Dendritic cell treated with granulocyte-macrophage colony-stimulating factor and Interleukin-4, amounts not matched to agents 40 ng/mL and 50 ng/mL, for 4 days (primary cell): Measurements from ENCODE around the gene SLC26A4.

Experiments
- H3K27ac Mint-ChIP-seq: one replicate; pipeline ENCODE4 v1.8.0; 2022; ENCODE audit warnings: mild to moderate bottlenecking, mixed read lengths
- H3K27me3 Mint-ChIP-seq: one replicate; pipeline ENCODE4 v1.8.0; 2022; ENCODE audit warnings: mild to moderate bottlenecking, mixed read lengths
- H3K36me3 Mint-ChIP-seq: one replicate; pipeline ENCODE4 v1.8.0; 2022; ENCODE audit warnings: low read depth, mixed read lengths
- H3K4me1 Mint-ChIP-seq: one replicate; pipeline ENCODE4 v1.8.0; 2022; ENCODE audit warnings: low read depth, mixed read lengths
- H3K4me3 Mint-ChIP-seq: one replicate; pipeline ENCODE4 v1.8.0; 2022; ENCODE audit warnings: mild to moderate bottlenecking, moderate library complexity, mixed read lengths
- H3K9me3 Mint-ChIP-seq: one replicate; pipeline ENCODE4 v1.8.0; 2022; ENCODE audit warnings: mixed read lengths
- intact Hi-C: fragments of 100-400 bp; cut with micrococcal nuclease; formaldehyde crosslinking; loops from one replicate; pipeline ENCODE4 v1.15.0; 2022

SLC26A4 gene

DNA sequence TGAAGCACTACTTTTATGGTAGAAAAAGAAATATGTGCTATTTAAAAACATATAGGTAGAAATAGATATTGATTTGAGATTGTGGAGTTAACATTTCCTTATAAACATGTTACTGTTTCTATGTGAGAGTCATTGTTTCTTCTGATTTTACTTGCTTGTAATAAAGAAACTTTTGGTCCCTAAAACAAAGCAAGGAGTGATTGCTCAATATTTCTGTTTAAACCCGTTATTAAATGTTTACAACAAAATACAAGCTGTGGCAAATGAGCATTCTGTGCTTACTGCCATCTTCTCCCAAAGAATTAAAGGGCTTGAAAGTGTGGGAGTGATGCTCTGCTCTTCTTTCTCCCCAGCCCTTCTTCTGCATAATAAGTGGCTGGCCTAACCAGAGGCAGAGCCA, 60.7 kb downstream of the SLC26A4 start:
- Mint-ChIP-seq H3K9me3 (no peaks in the 10 kb centered on the region), H3K27ac (no peak overlapping the region), H3K4me1 (no peaks in the 10 kb centered on the region), H3K27me3 (peaks cover 3% of the 10 kb centered on the region), H3K36me3 (no peaks in the 10 kb centered on the region), H3K4me3 (no peak overlapping the region)
- intact Hi-C loops, result no loop called here

DNA sequence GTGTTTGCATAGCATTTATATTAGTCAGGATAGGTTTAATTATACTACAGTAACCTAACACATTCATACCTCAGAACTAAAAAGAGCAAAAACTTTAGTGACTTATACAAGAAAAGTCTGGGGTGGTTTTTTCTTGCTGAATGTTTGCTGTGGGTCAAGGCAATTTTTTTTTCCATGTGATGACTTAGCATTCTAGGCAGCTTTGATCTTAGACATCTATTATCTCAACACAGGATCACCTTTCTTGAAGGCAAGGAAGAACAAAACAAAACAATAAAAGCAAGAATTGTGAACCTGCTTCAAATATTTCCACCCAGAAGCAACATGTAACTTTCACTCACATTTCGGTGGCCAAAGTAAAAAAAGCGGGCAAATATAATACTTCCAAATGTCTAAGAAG, 62.6 kb downstream of the SLC26A4 start:
- intact Hi-C loops, result no loop called here
- H3K36me3 Mint-ChIP-seq, result no peaks in the 10 kb centered on the region
- H3K27ac Mint-ChIP-seq, result no peak overlapping the region
- no peaks in the 10 kb centered on the region for H3K4me1 Mint-ChIP-seq
- no peaks in the 10 kb centered on the region for H3K9me3 Mint-ChIP-seq
- no peak overlapping the region for H3K4me3 Mint-ChIP-seq
- H3K27me3 Mint-ChIP-seq, result peaks cover 8% of the 10 kb centered on the region

- intact Hi-C loops, result loop anchor here (1.0 kb wide), 1 partner anchor 262 kb away; no protein-coding TSS in a partner anchor
- Mint-ChIP-seq H3K4me1 (no peaks in the 10 kb centered on the region), H3K27me3 (peaks cover 7% of the 10 kb centered on the region), H3K27ac (no peak overlapping the region), H3K4me3 (no peak overlapping the region), H3K9me3 (no peaks in the 10 kb centered on the region), H3K36me3 (no peaks in the 10 kb centered on the region)
These were observed 64.6 kb downstream of the SLC26A4 start for GRCh38 chr7:107725138-107725740.

- no peaks in the 10 kb centered on the region for H3K4me1 Mint-ChIP-seq
- no peak overlapping the region for H3K27ac Mint-ChIP-seq
- no peaks in the 10 kb centered on the region for H3K9me3 Mint-ChIP-seq
- intact Hi-C loops, result no loop called here
- no peak overlapping the region for H3K4me3 Mint-ChIP-seq
- no peaks in the 10 kb centered on the region for H3K36me3 Mint-ChIP-seq
- peaks cover 7% of the 10 kb centered on the region for H3K27me3 Mint-ChIP-seq
These were observed 65.9 kb downstream of the SLC26A4 start for GRCh38 chr7:107726356-107727130.

GRCh38 chr7:107728276-107728675, 67.6 kb downstream of the SLC26A4 start:
- Mint-ChIP-seq H3K4me1 (no peaks in the 10 kb centered on the region), H3K27me3 (peaks cover 7% of the 10 kb centered on the region), H3K9me3 (peaks cover 3% of the 10 kb centered on the region), H3K36me3 (no peaks in the 10 kb centered on the region), H3K27ac (no peak overlapping the region), H3K4me3 (no peak overlapping the region)
- intact Hi-C loops, result no loop called here

DNA sequence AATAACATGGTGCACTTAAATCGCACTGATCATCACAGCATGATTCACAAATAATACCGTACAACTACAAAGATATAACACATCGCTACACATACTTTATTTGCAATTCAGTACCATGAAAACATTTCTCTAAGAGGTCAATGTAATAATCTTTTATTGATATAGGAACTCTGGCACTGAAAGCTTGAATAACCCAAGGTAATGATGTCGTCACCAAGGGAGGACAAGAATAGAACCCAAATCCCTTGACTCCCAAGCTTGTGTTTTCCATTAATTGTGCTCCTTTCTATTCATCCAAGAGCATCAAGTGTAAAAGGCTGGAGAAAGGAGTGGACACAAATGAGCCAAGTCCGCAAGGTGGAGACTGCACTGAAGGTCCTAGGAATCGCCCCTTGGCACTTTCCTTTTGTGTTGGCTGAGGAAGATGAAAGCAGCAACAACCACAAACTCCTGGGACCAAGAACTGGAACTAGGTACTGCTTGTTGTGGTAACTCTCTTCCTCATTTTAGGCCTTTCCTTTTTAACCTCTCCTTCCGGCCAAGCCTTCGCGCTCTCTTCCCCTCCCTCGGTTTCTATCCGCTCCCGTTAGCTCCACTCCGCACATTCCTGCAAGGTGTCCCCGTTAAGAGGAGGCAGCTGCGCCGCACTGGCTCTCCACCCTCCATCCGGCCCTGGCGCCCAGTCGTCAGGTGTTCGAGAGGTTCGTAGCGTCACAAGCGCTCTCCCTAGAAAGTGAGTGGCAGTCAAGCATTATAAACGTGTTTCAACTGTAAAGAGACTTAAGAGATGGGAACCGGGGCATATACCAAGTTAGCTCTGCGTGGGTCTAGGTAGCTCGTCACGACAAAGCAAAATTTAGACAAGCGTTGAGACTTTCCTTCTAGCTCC, 82.3 kb downstream of the SLC26A4 start:
- H3K27me3 Mint-ChIP-seq, result no peaks in the 10 kb centered on the region
- H3K9me3 Mint-ChIP-seq, result no peaks in the 10 kb centered on the region
- H3K4me3 Mint-ChIP-seq, result peak overlapping the region; percentile 97
- H3K4me1 Mint-ChIP-seq, result peaks cover 22% of the 10 kb centered on the region
- intact Hi-C loops, result loop anchor here (1.0 to 10.0 kb wide), 4 partner anchors 132 to 568 kb away; partner anchors contain the start of genes COG5, DLD and DUS4L
- peaks cover 32% of the 10 kb centered on the region for H3K36me3 Mint-ChIP-seq
- H3K27ac Mint-ChIP-seq, result peak overlapping the region; percentile 99

DNA sequence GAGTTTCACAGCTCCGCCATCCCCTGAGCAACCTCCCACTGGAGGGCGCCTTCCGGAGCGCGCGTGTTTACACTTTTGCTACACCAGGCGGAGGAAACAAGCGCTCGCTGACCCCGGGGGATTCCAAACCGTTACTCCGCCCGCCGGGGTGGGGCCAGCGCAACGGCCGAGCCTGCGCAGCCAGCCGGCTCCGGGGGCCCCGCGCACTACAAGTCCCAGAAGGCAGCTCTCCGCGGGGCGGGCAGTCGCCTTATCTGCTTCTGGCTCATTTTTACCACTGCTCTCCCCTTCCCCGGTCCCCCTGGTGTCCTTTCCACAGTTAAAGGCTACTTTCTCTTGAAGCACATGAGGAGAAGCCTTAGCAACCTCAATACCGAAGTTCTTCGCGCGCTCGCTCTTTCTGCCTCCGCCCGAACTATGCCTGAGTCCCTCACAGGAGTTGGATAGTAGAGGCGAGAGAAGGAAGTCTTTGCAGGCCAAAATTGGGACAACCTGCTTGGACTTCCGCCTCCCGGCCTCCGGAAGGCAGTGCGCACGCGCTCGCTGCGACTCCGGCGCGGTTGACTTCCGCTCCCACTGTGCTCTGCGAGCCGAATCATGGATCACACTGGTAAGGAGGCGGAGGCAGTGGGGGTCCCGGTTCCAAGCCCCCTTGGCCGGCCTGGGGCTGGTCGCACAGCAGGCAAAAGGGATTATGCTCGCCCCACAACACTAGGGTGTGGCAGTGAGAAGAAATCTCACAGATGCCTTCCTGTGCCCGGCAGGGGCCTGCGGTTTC, 83.1 kb downstream of the SLC26A4 start, which contains the start of gene CBLL1:
TSS of gene CBLL1 (plus strand) at position 576 of the 778 bp plus-strand sequence. CDS start at position 598, 22 bp downstream.
- Mint-ChIP-seq H3K4me3 (peak within 1 kb of the TSS; percentile 97), H3K9me3 (no peaks in the 10 kb centered on the region), H3K27me3 (no peaks in the 10 kb centered on the region), H3K27ac (peak within 1 kb of the TSS; percentile 99), H3K36me3 (peaks cover 36% of the 10 kb centered on the region), H3K4me1 (peaks cover 22% of the 10 kb centered on the region)
- intact Hi-C loops, result loop anchor here (1.0 to 10.0 kb wide), 4 partner anchors 132 to 569 kb away; partner anchors contain the start of genes COG5, DLD and DUS4L

- H3K27ac Mint-ChIP-seq, result peak overlapping the region; percentile 99
- H3K4me1 Mint-ChIP-seq, result peaks cover 22% of the 10 kb centered on the region
- intact Hi-C loops, result loop anchor here (5.0 to 10.0 kb wide), 2 partner anchors 182 to 570 kb away; partner anchors contain the start of genes COG5 and DUS4L
- H3K36me3 Mint-ChIP-seq, result peaks cover 42% of the 10 kb centered on the region
- H3K4me3 Mint-ChIP-seq, result peak overlapping the region; percentile 97
- no peaks in the 10 kb centered on the region for H3K9me3 Mint-ChIP-seq
- no peaks in the 10 kb centered on the region for H3K27me3 Mint-ChIP-seq
These were observed 83.7 kb downstream of the SLC26A4 start for GRCh38 chr7:107744345-107744750.

DNA sequence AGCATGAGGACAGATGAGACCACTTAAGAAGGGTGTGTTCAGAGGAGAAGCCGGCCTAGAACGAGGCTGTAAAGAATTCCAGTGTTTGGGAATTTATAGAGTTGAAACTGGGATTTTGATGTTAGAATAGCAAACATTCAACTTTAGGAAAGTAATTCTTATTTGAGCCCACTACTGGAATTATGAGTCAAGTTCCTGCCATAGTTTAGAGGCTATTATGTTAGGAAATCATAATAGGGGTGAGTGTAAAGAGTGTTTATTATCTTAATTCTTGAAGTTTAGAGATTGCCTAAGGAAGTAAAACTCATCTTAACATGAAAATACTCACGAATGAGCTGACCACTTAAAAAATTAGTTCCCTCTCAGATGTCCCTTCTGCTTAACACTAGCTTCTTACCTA, 85.4 kb downstream of the SLC26A4 start:
- no peaks in the 10 kb centered on the region for H3K9me3 Mint-ChIP-seq
- H3K27ac Mint-ChIP-seq, result peak overlapping the region; percentile 99
- intact Hi-C loops, result loop anchor here (10.0 kb wide), 1 partner anchor 571 kb away; no protein-coding TSS in a partner anchor
- peaks cover 59% of the 10 kb centered on the region for H3K36me3 Mint-ChIP-seq
- H3K4me1 Mint-ChIP-seq, result peaks cover 22% of the 10 kb centered on the region
- H3K4me3 Mint-ChIP-seq, result peak overlapping the region; percentile 39
- no peaks in the 10 kb centered on the region for H3K27me3 Mint-ChIP-seq

DNA sequence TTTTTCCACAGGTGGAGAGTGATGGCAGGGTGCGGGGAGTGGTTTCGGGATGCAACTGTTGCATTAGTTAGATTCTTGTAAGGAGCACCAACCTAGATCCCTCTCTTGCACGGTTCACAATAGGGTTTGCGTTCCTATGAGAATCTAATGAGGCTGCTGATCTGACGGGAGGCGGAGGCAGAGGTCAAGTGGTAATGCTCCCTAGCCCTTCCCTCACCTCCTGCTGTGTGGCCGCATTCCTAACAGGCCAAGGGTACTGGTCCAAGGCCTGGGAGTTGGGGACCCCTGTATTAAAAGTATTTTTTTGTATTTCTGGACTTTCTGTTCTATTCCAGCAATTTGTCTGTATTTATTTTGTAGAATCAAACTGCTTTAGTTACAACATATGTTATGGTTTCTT, 90.5 kb downstream of the SLC26A4 start:
- Mint-ChIP-seq H3K27me3 (no peaks in the 10 kb centered on the region), H3K27ac (no peak overlapping the region), H3K9me3 (no peaks in the 10 kb centered on the region), H3K4me3 (no peak overlapping the region), H3K36me3 (peaks cover 68% of the 10 kb centered on the region), H3K4me1 (no peaks in the 10 kb centered on the region)
- intact Hi-C loops, result no loop called here

DNA sequence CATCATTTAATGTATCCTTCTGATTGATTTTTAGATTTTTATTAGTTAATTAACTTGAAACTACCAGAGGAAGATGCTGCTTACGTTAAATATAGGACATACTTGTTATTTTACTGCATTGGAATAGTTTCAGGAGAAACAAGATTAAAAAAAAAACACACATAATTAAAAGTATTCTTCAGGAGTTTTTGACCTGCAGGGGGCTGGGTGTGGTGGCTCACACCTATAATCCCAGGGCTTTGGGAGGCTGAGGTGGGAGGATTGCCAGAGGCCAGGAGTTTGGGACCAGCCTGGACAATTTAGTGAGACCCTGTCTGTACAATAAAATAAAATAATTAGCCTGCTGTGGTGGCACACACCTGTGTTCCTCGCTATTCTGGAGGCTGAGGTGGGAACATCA, 94.0 kb downstream of the SLC26A4 start:
- Mint-ChIP-seq H3K36me3 (peaks cover 76% of the 10 kb centered on the region), H3K4me1 (no peaks in the 10 kb centered on the region), H3K27ac (no peak overlapping the region), H3K4me3 (no peak overlapping the region), H3K9me3 (no peaks in the 10 kb centered on the region), H3K27me3 (no peaks in the 10 kb centered on the region)
- intact Hi-C loops, result no loop called here

DNA sequence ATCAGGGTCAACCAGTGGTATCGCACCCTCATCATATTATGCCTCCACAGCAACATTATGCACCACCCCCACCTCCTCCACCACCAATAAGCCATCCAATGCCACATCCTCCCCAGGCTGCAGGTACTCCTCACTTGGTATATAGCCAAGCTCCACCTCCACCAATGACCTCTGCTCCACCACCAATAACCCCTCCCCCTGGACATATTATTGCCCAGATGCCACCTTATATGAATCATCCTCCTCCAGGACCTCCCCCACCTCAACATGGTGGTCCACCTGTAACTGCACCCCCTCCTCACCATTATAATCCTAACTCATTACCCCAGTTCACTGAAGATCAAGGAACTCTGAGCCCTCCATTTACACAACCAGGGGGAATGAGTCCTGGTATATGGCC, 98.0 kb downstream of the SLC26A4 start:
- H3K36me3 Mint-ChIP-seq, result peaks cover 37% of the 10 kb centered on the region
- intact Hi-C loops, result no loop called here
- no peak overlapping the region for H3K27ac Mint-ChIP-seq
- no peaks in the 10 kb centered on the region for H3K27me3 Mint-ChIP-seq
- no peaks in the 10 kb centered on the region for H3K4me1 Mint-ChIP-seq
- no peaks in the 10 kb centered on the region for H3K9me3 Mint-ChIP-seq
- no peak overlapping the region for H3K4me3 Mint-ChIP-seq

DNA sequence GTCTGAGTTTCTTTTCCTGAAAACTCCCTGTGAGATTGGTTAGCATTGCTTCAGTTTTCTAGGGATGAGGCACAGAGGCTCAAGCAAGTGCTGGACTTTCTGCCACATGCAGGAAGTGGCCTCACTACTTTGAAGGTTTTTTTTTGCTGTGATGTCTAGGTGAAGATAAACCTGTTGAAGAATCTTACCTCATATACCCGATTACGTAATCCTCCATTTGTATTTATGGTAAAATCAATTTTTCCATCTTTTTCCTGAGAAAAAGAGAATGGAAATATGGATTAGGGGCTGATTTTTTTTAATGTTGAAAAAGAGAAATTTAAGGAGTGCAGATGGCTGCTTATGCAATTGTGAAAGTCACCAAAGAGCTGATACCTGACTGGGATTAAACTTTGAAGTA, 106.8 kb downstream of the SLC26A4 start:
- H3K4me1 Mint-ChIP-seq, result no peaks in the 10 kb centered on the region
- peaks cover 2% of the 10 kb centered on the region for H3K27me3 Mint-ChIP-seq
- no peak overlapping the region for H3K27ac Mint-ChIP-seq
- H3K9me3 Mint-ChIP-seq, result no peaks in the 10 kb centered on the region
- H3K4me3 Mint-ChIP-seq, result no peak overlapping the region
- no peaks in the 10 kb centered on the region for H3K36me3 Mint-ChIP-seq
- intact Hi-C loops, result no loop called here
